Activated T-cell treated with anti-CD3 and anti-CD28 coated beads, Interleukin-2, amount 50 U/mL, for 48 hours (primary cell): ENCODE data around the gene MAGEA9B.
"Not testable (repeated sequence)": the region's sequence is repeated elsewhere in the genome, so short reads cannot be mapped to it uniquely, and the experiment has no call there.

ENCODE experiments used
- DNase-seq, 2 experiments: peaks; one replicate each; pipeline ENCODE4 v3.0.0-alpha.2; 2020

MAGEA9B gene

GRCh38 chrX:149570668-149571067, 16.6 kb downstream of the MAGEA9B start:
- DNase-seq: no peak

DNA sequence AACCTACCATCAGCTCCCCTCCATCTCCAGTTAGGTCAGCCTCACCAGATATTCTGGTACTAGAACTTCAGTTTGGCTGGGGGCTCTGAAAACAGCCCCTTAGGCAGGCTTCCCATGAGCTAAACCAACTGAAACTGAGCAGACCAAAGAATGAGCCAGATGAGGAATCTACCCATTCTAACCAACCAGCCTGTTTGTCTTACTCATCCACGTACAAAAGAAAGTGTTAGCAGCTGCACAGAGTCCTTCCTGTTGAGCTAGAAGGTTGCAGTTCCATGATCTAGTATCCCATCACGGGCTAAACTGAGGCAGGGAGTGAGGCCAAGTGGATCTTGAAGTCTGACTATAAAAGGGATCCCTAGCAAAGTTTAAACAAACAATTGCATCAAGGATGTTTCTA, 17.5 kb downstream of the MAGEA9B start:
- DNase-seq: no peak

GRCh38 chrX:149568701-149569296, 18.5 kb downstream of the MAGEA9B start:
- DNase-seq: no peak

GRCh38 chrX:149567621-149568417, 19.4 kb downstream of the MAGEA9B start:
- DNase-seq: no peak

- no peak for DNase-seq
These were observed 23.9 kb downstream of the MAGEA9B start for GRCh38 chrX:149563359-149563758.

DNA sequence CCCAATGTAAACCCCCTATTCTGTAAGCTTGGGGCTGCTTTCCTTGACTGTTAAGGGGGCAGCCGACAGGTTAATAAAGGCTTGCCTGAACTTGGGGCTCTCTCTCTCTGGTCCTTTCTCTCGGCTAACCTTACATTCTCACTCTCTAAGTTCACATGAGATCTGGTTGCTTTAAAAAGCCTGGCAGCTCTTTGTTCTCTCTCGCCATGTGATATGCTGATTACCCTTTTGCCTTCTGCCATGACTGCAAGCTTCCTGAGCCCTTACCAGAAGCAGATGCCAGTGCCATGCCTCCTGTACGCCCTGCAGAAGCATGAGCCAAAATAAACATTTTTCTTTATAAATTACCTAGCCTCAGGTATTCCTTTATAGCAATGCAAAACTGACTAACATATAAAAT, 32.0 kb downstream of the MAGEA9B start:
- not testable (repeated sequence) for DNase-seq

- DNase-seq: not testable (repeated sequence)
These were observed 35.4 kb downstream of the MAGEA9B start for GRCh38 chrX:149551939-149552248.

DNA sequence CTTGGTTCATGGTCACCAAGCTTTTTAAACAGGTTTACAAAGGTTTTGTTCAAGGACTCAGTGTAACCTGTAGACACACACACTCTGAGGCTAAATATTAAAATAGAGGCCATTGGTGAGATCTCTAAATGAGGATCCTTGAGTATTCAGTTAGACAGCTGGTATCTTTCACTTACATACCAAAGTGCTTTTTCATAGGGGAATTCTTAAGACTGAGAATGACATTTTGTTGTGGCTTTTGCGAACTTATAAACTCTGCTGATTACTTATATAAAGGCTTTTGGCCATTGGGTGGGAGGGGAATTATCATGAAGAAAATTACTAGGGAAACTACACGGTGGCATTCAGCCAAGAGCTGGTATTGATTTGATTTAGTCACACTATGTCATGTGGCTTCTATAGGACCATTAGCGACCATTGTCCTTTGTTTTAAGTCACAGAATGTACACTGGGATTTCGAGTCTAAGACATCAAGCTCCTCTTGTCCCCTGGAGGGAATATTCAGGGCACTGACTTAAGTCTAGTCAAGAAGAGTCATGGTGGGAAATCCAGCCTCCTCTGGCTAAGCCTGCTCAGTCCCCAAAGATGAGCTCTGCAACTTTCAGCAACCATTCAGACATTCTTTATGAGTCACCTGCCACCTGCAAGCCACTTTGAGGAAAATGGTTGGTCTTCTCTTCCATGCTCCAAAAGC, 35.9 kb downstream of the MAGEA9B start:
- not testable (repeated sequence) for DNase-seq

DNA sequence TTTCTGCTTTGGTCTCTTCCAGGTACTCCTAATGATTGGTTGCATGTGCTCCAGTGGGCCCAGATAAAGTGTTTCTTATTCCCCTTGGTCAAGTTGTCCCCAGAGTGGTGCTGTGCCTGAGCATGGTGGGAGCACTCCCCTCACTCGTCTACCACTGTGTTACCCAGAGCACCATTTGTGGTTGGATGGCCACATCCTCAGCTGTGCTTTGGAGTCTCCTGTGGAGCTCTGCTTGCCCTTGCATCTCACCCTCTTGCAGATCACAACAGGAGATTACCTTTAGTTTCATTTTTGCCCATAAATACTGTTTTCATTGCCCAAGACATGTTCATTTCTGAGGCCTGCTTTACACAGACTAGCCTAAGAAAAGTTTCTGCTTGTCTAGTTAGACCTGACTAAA, 36.8 kb downstream of the MAGEA9B start:
- not testable (repeated sequence) for DNase-seq

DNA sequence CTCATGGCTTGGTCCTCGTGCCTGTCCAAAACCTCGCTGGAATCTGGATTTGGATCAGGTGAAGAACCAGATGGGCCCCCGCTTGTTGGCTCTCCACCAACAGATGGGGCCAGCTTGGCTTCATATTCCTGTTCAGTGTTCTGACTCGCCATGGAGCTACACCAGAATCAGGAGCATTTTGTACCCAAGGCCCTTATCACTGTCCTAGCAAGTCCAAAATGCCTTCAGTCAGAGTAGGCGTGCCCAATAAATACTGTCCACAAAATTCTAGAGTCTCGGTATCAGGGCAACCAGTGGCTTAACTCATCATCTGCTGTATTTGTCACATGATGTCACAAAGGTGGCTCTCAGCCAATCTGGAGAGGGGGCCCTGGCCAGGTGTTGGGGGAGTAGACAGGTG, 37.6 kb downstream of the MAGEA9B start, which contains the start of gene HSFX3:
HSFX3 (minus strand) TSS at position 224 of the 400 bp plus-strand sequence; CDS start at position 152, 72 bp downstream.
- DNase-seq: not testable (repeated sequence)

DNA sequence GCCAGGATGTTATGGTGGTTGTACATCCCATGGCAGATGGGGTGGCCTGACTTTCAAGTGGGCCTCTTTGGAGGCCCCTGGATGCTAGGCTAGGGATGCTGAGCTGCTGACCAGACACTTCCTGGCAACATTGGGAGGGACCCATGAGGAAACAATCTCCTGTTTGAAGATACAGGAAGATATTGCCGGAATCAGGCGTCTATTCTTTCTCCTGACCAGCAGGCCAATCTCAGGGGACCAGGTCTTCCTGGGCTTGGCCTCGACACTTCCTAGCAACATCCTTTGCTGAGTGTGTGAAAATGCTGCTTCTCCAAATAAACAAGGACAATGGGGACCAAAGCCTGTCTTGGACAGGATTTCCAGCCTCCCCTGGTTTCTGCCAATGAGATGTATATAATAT, 39.5 kb downstream of the MAGEA9B start:
- DNase-seq: not testable (repeated sequence)

GRCh38 chrX:149546962-149547361, 40.3 kb downstream of the MAGEA9B start:
- DNase-seq: not testable (repeated sequence)

GRCh38 chrX:149545545-149546543, 41.4 kb downstream of the MAGEA9B start:
- DNase-seq: peak; percentile 41 to 44

DNA sequence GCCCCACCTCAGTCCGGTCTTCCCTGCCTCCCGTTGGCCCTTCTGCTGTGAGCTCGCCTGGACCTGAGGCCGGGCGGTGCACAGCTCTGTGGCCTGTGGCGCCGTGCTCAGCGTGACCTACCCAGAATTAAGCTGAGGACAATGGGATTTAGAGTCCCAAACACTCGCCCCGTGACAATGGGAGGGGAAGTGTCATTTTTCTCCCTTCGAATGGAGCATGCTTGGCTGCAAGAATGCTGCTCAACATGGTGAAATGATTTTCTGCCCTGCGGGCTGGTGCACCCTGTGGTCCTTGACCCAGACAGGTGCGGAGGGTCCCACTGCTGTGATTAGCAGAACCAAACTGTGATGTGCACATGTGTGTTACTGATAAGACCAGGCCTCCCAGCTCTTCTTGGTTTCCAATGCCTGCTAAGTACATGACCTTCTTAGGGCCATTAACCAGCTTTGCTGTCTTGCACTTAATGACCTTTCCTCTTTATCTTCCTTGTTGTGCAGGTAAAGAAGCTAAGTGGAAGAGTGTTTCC, 45.7 kb downstream of the MAGEA9B start:
- DNase-seq: no peak

DNA sequence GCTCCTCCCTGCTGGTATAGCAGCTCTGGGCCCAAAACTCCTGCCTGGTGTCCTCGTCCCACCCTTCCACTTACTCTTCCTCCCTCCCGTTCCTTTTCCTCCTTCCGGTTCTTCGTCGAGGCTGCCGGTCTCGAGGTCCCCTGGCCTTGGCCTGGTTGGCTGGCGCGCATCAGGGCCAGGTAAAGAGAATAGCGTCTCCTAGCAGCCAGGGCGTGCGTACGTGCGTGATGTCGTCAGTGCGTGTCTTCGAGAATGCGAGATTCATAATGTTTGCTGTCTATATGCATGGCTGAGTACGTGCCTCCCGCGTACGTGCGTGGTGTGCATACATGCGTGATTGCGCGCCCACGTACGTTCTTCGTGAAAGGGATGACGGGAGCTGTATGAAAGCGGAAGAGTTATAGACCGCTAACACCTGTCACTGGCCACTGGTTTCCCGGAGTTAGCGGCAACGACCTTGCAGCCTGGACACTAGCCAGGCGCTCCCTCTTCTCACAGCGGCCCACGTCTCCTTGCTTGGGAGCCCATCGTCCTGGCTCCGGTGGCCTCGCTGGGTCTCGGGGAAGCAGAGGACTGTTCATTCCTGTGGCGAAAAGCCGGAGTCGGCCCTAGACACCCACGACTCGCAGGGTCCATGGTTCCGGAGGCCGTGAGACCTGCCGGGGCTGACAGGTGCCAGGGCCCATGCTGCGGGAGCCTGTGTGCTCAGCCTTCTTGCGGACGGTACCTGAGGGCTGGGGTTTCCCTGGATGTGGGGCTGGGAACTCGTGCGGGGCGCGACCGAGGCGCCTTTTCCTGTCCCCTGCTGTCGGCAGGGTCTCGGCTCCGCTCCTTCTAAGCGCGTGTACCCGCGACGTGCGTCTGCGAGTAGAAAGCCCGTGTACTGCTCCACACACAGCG, 46.4 kb downstream of the MAGEA9B start, which contains the start of gene EOLA1:
EOLA1 (plus strand) TSS at position 392 of the 900 bp plus-strand sequence. CDS start 4,619 bp downstream, outside the sequence.
- DNase-seq: peak; percentile 88 to 89

DNA sequence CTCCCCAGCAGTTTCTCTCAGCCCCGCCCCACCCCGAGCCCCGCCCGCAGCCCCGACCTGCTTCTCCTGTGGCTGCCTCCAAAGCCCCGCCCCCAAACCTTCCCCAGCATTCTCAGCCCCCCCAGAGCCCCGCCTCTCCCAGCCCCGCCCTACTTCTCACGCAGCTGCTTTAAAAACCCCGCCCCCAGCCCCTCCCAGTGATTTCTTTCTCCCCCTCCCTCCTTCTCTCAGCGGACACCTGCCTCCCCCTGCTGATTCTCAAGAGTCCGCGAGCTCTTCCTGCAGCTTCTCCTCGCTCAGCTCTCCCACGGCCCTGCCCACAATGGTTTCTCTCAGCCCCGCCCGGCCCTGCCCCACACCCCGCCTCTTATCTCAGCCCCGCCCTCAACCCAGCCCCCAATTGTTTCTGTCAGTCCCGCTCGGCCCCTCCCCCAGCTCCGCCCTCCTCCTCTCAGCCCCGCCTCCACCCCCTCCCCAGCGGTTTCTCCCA, 47.1 kb downstream of the MAGEA9B start:
- DNase-seq: peak; percentile 83 to 87

DNA sequence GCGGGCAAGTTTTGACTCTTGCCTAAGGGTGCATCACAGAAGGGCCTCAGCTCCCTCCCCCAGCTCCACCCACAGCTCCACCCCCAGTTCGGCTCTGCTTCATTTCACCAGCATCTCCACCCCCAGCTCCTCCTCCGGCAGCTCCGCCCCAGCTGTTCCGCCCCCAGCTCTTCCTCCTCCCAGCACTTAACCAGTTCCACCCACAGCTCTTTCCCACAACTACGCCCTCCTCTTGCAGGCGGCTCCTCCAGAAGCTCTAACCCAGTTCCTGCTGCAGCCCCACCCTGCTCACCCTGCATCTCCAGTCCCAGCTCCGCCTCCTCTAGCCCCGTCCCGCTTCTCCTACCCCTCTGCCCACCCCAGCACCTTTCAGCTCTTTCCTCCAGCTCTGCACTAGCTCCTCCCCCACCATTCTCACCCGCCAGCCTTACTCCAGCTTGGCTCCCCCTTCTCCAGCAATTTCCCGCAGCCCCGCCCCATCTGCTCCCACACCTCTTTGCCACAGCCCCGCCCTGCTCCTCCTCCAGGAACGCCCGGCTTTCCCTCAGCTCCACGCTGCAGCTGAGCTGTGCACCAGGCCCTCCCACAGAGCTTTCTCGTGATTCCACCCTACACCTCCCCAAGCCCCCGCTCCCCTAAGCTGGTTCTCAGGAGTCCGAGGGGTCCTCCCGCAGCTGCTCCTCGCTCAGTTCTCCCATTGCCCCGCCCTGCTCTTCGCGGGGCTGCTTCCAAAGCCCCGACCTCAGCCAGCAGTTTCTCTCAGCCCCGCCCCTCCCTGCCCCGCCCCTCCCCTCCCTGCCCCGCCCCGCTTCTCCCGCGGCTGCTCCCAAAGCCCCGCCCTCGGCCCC, 47.8 kb downstream of the MAGEA9B start:
- peak; percentile 81 to 88 for DNase-seq

DNA sequence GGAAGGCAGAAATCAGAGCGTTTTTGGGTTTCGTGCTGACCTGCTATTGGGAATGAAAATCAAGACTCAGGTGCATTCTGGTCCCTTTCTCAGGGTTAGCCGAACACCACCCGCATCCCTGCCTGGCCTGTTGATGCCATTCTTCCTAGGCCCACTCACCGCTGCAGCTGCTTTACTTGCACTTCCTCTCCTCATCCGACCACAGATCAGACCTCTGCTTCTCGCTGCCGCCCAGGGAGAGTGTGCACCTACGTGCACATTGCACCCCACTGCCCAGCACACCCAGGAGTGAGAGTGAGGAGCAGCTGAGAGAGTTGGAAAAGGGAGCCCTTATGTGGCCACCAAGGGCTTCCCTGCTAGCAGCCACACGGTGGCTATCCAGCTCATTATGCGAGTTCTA, 49.8 kb downstream of the MAGEA9B start:
- not testable (repeated sequence) for DNase-seq

DNA sequence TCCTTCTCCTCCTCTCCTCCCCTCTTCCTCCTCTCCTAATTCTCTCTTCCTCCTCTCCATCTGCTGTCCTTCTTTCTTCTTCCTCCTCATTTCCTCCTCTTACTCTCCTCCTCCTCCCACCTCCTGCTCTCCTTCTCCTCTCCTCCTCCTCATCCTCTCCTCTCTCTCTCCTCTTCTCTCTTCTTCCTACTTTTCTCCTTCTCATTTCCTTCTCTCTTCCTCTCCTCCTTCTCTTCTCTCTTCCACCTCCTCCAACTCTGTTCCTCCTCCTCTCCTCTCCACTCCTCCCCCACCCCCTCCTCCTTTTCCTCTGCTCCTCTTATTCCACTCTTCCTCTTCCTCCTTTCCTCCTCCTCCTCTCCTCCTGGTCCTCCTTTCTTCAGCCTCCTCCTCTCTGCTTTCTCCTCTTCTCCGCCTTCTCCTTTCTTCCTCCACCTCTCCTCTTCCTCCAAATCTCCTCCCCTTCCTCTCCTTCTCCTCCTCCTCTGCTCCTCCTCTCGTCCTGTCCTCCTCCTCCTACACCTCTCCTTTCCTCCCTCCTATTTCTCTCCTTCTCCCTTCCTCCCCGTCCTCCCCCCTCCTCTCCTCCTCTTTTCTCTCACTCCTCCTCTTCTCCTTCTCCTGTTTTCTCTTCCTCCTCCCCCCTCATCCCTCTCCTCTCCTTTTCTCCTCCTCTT, 52.2 kb downstream of the MAGEA9B start:
- DNase-seq: not testable (repeated sequence)
